Activated CD8-positive, alpha-beta T cell treated with anti-CD3 and anti-CD28 coated beads for 36 hours (primary cell): ENCODE data around the gene NAT16. TPM values are rescaled to one million over a fixed set of nuclear protein-coding genes. Genes with fewer than 3 reads are reported as not detected.
"Not testable (repeated sequence)": the region's sequence is repeated elsewhere in the genome, so short reads cannot be mapped to it uniquely, and the experiment has no call there.

ENCODE experiments used
- ATAC-seq: fragments of 200-7000 bp; cut with Tn5 transposase; one replicate; pipeline ENCODE4 v1.10.0; 2021; ENCODE audit warnings: mild to moderate bottlenecking, moderate library complexity
- CTCF ChIA-PET: fragments of 350-600 bp; sonication (Branson Sonifier 250); formaldehyde crosslinking; loops from one replicate; lab custom pipeline; 2021; ENCODE audit warnings: antibody characterized with exemption; lab: Charles Lee
- POLR2A ChIA-PET: fragments of 350-600 bp; sonication (Branson Sonifier 250); formaldehyde crosslinking; loops from one replicate; lab custom pipeline; 2021; ENCODE audit warnings: antibody characterized with exemption; lab: Charles Lee
- DNase-seq: peaks from one replicate; pipeline ENCODE4 v3.0.0-alpha.2; 2020
- H3K27ac Mint-ChIP-seq: one replicate; pipeline ENCODE4 v1.8.0; 2021; ENCODE audit warnings: mild to moderate bottlenecking, mixed read lengths
- H3K27me3 Mint-ChIP-seq: one replicate; pipeline ENCODE4 v1.8.0; 2021; ENCODE audit warnings: mixed read lengths
- H3K36me3 Mint-ChIP-seq: one replicate; pipeline ENCODE4 v1.8.0; 2021; ENCODE audit warnings: low read depth, mixed read lengths
- H3K4me1 Mint-ChIP-seq: one replicate; pipeline ENCODE4 v1.8.0; 2021; ENCODE audit warnings: low read depth, mixed read lengths
- H3K4me3 Mint-ChIP-seq: one replicate; pipeline ENCODE4 v1.8.0; 2021; ENCODE audit warnings: mild to moderate bottlenecking, moderate library complexity, mixed read lengths
- H3K9me3 Mint-ChIP-seq: one replicate; pipeline ENCODE4 v1.8.0; 2021; ENCODE audit warnings: mixed read lengths
- intact Hi-C: fragments of 100-400 bp; cut with micrococcal nuclease; formaldehyde crosslinking; loops from one replicate; pipeline ENCODE4 v1.10.0; 2022
- total RNA-seq, 2 experiments: library from RNA; stranded (reverse); gene quantifications; one replicate each; pipeline ENCODE4 v1.2.3, GENCODE V29; 2021
- TF ChIP-seq, protein P1 (sequence below): fragments of 200-600 bp; IDR thresholded peaks from one replicate; pipeline ENCODE4 v1.8.0; 2022; ENCODE audit warnings: antibody characterized with exemption, mild to moderate bottlenecking

NAT16 gene
- total RNA-seq, 2 experiments from 2014 or later = not detected

DNA sequence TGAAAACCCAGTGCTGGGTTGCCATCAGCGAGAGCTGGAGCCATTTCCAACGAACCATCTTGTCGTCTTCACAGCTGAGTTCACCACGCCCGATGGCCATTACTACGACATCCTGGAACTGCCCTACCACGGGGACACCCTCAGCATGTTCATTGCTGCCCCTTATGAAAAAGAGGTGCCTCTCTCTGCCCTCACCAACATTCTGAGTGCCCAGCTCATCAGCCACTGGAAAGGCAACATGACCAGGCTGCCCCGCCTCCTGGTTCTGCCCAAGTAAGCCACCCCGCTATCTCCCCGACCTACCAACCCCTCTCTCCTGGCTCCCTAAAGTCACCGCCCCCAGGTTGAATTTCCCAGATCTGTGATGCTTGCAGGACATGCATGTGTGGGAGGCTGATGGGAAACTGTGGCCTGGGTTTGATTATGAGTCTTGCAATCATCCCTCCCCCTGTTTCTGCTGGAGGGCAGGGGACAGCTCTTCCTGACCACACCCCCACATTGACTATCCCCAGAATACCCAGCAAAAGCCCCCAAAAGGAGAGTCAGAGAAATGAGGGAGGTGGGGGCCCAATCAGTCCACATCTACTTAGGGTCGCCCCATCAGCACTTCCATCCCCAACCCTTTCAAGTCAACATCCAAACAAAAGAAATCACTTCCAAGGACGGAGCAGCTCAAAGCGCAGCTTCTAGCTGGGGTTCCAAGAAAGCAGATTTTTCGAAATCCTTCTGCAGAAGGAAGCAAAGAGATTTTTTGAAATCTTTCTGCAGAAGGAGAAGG, 46.3 kb downstream of the NAT16 start:
- Mint-ChIP-seq H3K4me1 (peaks cover 27% of the 10 kb centered on the region), H3K36me3 (no peaks in the 10 kb centered on the region), H3K27ac (no peak overlapping the region), H3K4me3 (no peak overlapping the region), H3K27me3 (peaks cover 18% of the 10 kb centered on the region), H3K9me3 (no peaks in the 10 kb centered on the region)
- ATAC-seq (no peak), DNase-seq (no peak)
- TF ChIP-seq, protein P1, sequence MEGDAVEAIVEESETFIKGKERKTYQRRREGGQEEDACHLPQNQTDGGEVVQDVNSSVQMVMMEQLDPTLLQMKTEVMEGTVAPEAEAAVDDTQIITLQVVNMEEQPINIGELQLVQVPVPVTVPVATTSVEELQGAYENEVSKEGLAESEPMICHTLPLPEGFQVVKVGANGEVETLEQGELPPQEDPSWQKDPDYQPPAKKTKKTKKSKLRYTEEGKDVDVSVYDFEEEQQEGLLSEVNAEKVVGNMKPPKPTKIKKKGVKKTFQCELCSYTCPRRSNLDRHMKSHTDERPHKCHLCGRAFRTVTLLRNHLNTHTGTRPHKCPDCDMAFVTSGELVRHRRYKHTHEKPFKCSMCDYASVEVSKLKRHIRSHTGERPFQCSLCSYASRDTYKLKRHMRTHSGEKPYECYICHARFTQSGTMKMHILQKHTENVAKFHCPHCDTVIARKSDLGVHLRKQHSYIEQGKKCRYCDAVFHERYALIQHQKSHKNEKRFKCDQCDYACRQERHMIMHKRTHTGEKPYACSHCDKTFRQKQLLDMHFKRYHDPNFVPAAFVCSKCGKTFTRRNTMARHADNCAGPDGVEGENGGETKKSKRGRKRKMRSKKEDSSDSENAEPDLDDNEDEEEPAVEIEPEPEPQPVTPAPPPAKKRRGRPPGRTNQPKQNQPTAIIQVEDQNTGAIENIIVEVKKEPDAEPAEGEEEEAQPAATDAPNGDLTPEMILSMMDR = no peak
- CTCF ChIA-PET = interaction anchor here (0.9 to 6.1 kb wide), 8 partner anchors 9 to 156 kb away, joined by 3 to 33 read pairs (median 5); no protein-coding TSS in a partner anchor
- POLR2A ChIA-PET = interaction anchor here (1.3 kb wide), 1 partner anchor 48 kb away, joined by 3 read pairs; the partner anchor contains the start of gene TRIM56
- intact Hi-C loops = no loop called here

DNA sequence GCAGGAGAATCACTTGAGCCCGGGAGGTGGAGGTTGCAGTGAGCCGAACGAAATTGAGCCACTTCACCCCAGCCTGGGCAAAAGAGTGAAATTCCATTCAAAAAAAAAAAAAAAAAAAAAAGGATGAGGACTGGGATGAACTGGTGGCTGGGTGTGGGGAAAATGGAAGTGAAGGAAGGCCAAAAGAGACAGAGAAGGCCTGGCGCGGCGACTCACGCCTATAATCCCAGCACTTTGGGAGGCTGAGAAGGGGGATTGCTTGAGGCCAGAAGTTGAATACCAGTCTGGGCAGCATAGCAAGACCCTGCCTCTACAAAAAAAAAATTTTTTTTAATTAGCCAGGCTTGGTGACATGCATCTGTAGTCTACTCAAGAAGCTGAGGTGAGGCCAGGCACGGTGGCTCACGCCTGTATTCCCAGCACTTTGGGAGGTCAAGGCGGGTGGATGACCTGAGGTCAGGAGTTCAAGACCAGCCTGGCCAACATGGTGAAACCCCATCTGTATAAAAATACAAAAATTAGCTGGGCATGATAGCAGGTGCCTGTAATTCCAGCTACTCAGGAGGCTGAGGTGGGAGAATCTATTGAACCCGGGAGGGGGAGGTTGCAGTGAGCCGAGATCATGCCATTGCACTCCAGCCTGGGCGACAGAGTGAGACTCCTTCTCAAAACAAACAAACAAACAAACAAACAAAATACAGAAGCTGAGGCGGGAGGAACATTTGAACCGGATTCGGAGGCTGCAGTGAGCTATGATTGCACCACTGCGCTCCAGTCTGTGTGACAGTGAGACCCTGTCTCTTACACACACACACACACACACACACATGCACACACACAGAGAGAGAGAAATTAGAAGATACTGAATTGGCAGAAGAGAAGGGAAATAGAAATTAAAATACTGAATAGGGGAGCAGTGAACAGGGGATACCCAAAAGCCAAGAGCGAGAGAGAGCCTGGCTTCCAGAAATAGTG, 47.2 kb downstream of the NAT16 start:
- peaks cover 20% of the 10 kb centered on the region for H3K4me1 Mint-ChIP-seq
- DNase-seq, H3K4me3 Mint-ChIP-seq, ATAC-seq, H3K9me3 Mint-ChIP-seq, H3K36me3 Mint-ChIP-seq, intact Hi-C loops, H3K27ac Mint-ChIP-seq: not testable (repeated sequence)
- H3K27me3 Mint-ChIP-seq = peaks cover 26% of the 10 kb centered on the region
- CTCF ChIA-PET = interaction anchor here (1.0 to 6.1 kb wide), 4 partner anchors 11 to 150 kb away, joined by 3 to 33 read pairs (median 4); no protein-coding TSS in a partner anchor
- POLR2A ChIA-PET = interaction anchor here (1.3 kb wide), 1 partner anchor 48 kb away, joined by 3 read pairs; the partner anchor contains the start of gene TRIM56

DNA sequence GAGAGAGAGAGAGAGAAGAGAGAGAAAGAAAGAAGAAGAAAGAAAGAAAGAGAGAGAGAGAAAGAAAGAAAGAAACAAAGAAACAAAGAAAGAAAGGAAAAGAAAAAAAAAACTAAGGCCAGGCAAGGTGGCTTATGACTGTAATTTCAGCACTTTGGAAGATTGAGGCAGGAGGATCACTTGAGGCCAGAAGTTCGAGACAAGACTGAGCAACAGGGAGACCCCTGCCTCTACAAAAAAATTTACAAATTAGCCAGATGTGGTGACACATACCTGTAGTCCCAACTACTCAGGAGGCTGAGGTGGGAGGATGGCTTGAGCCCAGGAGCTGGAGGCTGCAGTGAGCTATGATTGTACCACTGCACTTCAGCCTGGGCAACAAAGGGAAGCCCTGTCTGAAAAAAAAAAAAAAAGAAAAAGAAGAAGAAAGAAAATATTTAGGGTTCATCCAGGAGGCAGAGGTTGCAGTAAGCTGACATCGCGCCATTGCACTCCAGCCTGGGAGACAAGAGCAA, 50.4 kb downstream of the NAT16 start:
- POLR2A ChIA-PET = no interaction called here
- Mint-ChIP-seq H3K36me3 (no peaks in the 10 kb centered on the region), H3K27ac (no peak overlapping the region), H3K4me3 (no peak overlapping the region), H3K4me1 (peaks cover 31% of the 10 kb centered on the region), H3K27me3 (peaks cover 45% of the 10 kb centered on the region), H3K9me3 (no peaks in the 10 kb centered on the region)
- DNase-seq (no peak), ATAC-seq (no peak)
- intact Hi-C loops = no loop called here
- TF ChIP-seq, protein P1 = no peak
- CTCF ChIA-PET = no interaction called here

DNA sequence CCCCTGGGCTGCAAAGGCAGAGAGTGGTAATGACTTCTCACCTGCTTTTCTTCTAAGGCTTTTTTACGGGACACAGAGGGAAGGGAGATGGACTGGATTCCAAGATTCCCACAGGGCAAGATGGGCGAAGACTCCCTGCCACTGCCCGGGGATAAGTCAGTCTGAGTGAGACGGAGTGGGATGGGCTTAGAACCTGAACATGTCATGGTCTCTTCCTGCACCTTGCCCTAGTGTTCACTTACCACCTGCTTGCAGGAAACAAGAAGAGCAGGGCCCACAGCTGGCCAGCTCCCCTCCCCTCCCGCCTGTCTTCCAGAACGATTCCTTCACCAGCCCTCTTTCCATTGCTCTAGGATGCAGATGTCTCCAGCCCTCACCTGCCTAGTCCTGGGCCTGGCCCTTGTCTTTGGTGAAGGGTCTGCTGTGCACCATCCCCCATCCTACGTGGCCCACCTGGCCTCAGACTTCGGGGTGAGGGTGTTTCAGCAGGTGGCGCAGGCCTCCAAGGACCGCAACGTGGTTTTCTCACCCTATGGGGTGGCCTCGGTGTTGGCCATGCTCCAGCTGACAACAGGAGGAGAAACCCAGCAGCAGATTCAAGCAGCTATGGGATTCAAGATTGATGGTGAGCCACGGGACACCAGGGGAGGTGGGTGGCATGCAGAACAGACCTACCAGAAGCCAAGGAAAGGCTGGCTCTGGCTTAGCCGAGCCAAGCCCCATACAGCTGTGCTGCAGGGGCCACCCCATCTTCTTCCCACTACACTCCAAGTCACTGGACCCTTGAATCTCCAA, 51.9 kb downstream of the NAT16 start:
- no peak overlapping the region for H3K27ac Mint-ChIP-seq
- H3K4me3 Mint-ChIP-seq = no peak overlapping the region
- ATAC-seq = no peak

More for the DNA sequence above, 51.9 kb downstream of the NAT16 start:
- ChIA-PET CTCF (interaction anchor here (1.2 to 4.8 kb wide), 2 partner anchors 16 to 155 kb away, joined by 3 to 27 read pairs; no protein-coding TSS in a partner anchor), POLR2A (no interaction called here)
- Mint-ChIP-seq H3K4me1 (peaks cover 27% of the 10 kb centered on the region), H3K27me3 (peaks cover 49% of the 10 kb centered on the region), H3K9me3 (no peaks in the 10 kb centered on the region), H3K36me3 (no peaks in the 10 kb centered on the region)
- TF ChIP-seq, protein P1 = no peak
- intact Hi-C loops = no loop called here
- DNase-seq = no peak
